HCT116 (cell line): ENCODE data around the gene DEPDC7. TPM values are rescaled to one million over a fixed set of nuclear protein-coding genes. Genes with fewer than 3 reads are reported as not detected.

ENCODE experiments used
- ATAC-seq: fragments of 200-7000 bp; cut with Tn5 transposase; 2 replicates; pipeline ENCODE4 v1.9.1; 2020; ENCODE audit warnings: mild to moderate bottlenecking, moderate library complexity
- BruUV-seq: library from RNA; stranded (reverse); fragments of 400-500 nt; replicated peaks from 2 replicates; lab custom pipeline; 2021; lab: Mats Ljungman, UMichigan
- CTCF ChIA-PET: fragments of 300-600 bp; sonication (Branson Sonifier 250); formaldehyde crosslinking; loops from one replicate; lab custom pipeline; 2021; ENCODE audit warnings: antibody characterized with exemption; lab: Charles Lee
- POLR2A ChIA-PET: fragments of 300-600, 350-600 bp; sonication (Branson Sonifier 250); formaldehyde crosslinking; loops from one replicate; lab custom pipeline; 2021; ENCODE audit warnings: antibody characterized with exemption; lab: Charles Lee
- RAD21 ChIA-PET, 2 experiments: fragments of 300-600 bp; sonication (Branson Sonifier 250); formaldehyde crosslinking; loops; one replicate each; lab custom pipeline; 2023; ENCODE audit warnings: low total read pairs in 2 of 2; ENCODE audit not compliant: uncharacterized antibody in 2 of 2, unreplicated experiment in 2 of 2, low non-redundant PET in 1 of 2; lab: Charles Lee
- DNase-seq: peaks from one replicate; pipeline ENCODE4 v3.0.0-alpha.2; 2010; ENCODE audit warnings: low read depth, low spot score
- H2AFZ ChIP-seq: fragments of 200-600 bp; shearing (Covaris generic), sonication (generic); 2 replicates; pipeline ENCODE4 v1.6.1; 2017; ENCODE audit warnings: low read depth, mixed run types, mixed read lengths, antibody characterized with exemption, low read length; ENCODE audit not compliant: poor library complexity, severe bottlenecking
- H3K27ac ChIP-seq: 2 replicates; pipeline ENCODE4 v1.5.1; 2012; ENCODE audit warnings: low read depth, low read length
- H3K27me3 ChIP-seq: fragments of 200-600 bp; sonication (generic); 2 replicates; pipeline ENCODE4 v1.6.1; 2016; ENCODE audit warnings: mixed run types, low read length, mixed read lengths; ENCODE audit not compliant: insufficient read depth
- H3K36me3 ChIP-seq, 2 experiments: fragments of 200-500 bp in 1 of 2; fragments of 200-600 bp in 1 of 2; sonication (Bioruptor generic) in 1 of 2; sonication (generic) in 1 of 2; 2 replicates each; pipeline versions ENCODE4 v1.5.1 to v1.6.1; 2014 to 2016; ENCODE audit warnings: low read length in 2 of 2, inconsistent platforms in 1 of 2, mixed read lengths in 1 of 2, mixed run types in 1 of 2; ENCODE audit not compliant: insufficient read depth in 2 of 2, control insufficient read depth in 1 of 2
- H3K4me1 ChIP-seq, 2 experiments: fragments of 200-600 bp in 1 of 2; sonication (generic) in 1 of 2; 2 replicates each; pipeline versions ENCODE4 v1.5.1 to v1.6.1; 2012 to 2017; ENCODE audit warnings: low read length in 2 of 2, inconsistent platforms in 1 of 2, mild to moderate bottlenecking in 1 of 2, mixed read lengths in 1 of 2, mixed run types in 1 of 2, moderate library complexity in 1 of 2; ENCODE audit not compliant: insufficient read depth in 2 of 2, control insufficient read depth in 1 of 2
- H3K4me2 ChIP-seq: fragments of 200-600 bp; sonication (generic); 2 replicates; pipeline ENCODE4 v1.6.1; 2017; ENCODE audit warnings: mixed run types, low read length, mixed read lengths
- H3K4me3 ChIP-seq, 2 experiments: fragments of 200-600 bp in 1 of 2; sonication (generic) in 1 of 2; replicated peaks in 1 of 2; 2 replicates each; pipeline ENCODE4 v1.5.1; 2011 to 2016; ENCODE audit warnings: low read length in 2 of 2, control low read depth in 1 of 2, low read depth in 1 of 2, mild to moderate bottlenecking in 1 of 2, mixed read lengths in 1 of 2, mixed run types in 1 of 2
- H3K79me2 ChIP-seq: fragments of 200-600 bp; sonication (generic); 2 replicates; pipeline ENCODE4 v1.6.1; 2017; ENCODE audit warnings: mild to moderate bottlenecking, mixed run types, low read length, moderate library complexity, mixed read lengths; ENCODE audit not compliant: insufficient read depth
- H3K9ac ChIP-seq: fragments of 200-600 bp; sonication (generic); 2 replicates; pipeline ENCODE4 v1.6.1; 2016; ENCODE audit warnings: low read length, mixed read lengths
- H3K9me2 ChIP-seq: fragments of 200-600 bp; sonication (generic), shearing (Covaris generic); 2 replicates; pipeline ENCODE4 v1.6.1; 2017; ENCODE audit warnings: mixed run types, mild to moderate bottlenecking, moderate library complexity; ENCODE audit not compliant: insufficient read depth
- H3K9me3 ChIP-seq, 2 experiments: fragments of 200-500 bp in 1 of 2; fragments of 200-600 bp in 1 of 2; sonication (Bioruptor generic) in 1 of 2; sonication (generic) in 1 of 2; 2 replicates each; pipeline ENCODE4 v1.6.1; 2014 to 2017; ENCODE audit warnings: low read length in 2 of 2, mixed read lengths in 2 of 2, inconsistent platforms in 1 of 2, low read depth in 1 of 2, mild to moderate bottlenecking in 1 of 2, mixed run types in 1 of 2, moderate library complexity in 1 of 2; ENCODE audit not compliant: control insufficient read depth in 1 of 2, insufficient read depth in 1 of 2
- H4K20me1 ChIP-seq: fragments of 200-600 bp; sonication (generic), shearing (Covaris generic); 2 replicates; pipeline ENCODE4 v1.6.1; 2017; ENCODE audit warnings: mixed run types, mild to moderate bottlenecking, moderate library complexity; ENCODE audit not compliant: insufficient read depth
- ATF3 ChIP-seq: IDR thresholded peaks from 2 replicates; pipeline ENCODE4 v1.6.1; 2012
- CBX3 ChIP-seq: IDR thresholded peaks from 2 replicates; pipeline ENCODE4 v1.6.1; 2012; ENCODE audit warnings: low read depth
- CEBPB ChIP-seq: IDR thresholded peaks from 2 replicates; pipeline ENCODE4 v1.6.1; 2012; ENCODE audit warnings: low read depth
- CTCF ChIP-seq, 3 experiments: fragments of 200-600 bp in 1 of 3; sonication (generic) in 1 of 3; IDR thresholded peaks in 2 of 3; conservative IDR thresholded peaks in 1 of 3; 2 replicates each; pipeline ENCODE4 v1.5.1; 2012 to 2017; ENCODE audit warnings: low read depth in 2 of 3, low read length in 2 of 3, antibody characterized with exemption in 1 of 3, borderline replicate concordance in 1 of 3, control low read depth in 1 of 3, mild to moderate bottlenecking in 1 of 3, mixed read lengths in 1 of 3, mixed run types in 1 of 3, moderate library complexity in 1 of 3; ENCODE audit not compliant: insufficient read depth in 1 of 3
- POLR2A ChIP-seq: IDR thresholded peaks from 2 replicates; pipeline ENCODE4 v1.7.0; 2011; ENCODE audit warnings: borderline replicate concordance; ENCODE audit not compliant: insufficient read depth, insufficient read length; ENCODE audit errors: extremely low read depth
- POLR2AphosphoS5 ChIP-seq: IDR thresholded peaks from 2 replicates; pipeline ENCODE4 v1.6.1; 2011; ENCODE audit warnings: mild to moderate bottlenecking, low read depth, low read length, moderate library complexity
- ZBTB33 ChIP-seq: IDR thresholded peaks from 2 replicates; pipeline ENCODE4 v1.6.1; 2011; ENCODE audit warnings: mild to moderate bottlenecking, low read length, moderate library complexity; ENCODE audit not compliant: insufficient replicate concordance; ENCODE audit errors: extremely low read depth
- ZFX ChIP-seq: fragments of 450-650 bp; IDR thresholded peaks from 2 replicates; pipeline ENCODE4 v1.6.1; 2017
- ZNF274 ChIP-seq: fragments of 200-500 bp; sonication (Bioruptor generic); IDR thresholded peaks from 2 replicates; pipeline ENCODE4 v1.6.1; 2014; ENCODE audit warnings: mild to moderate bottlenecking, low read depth, low read length, inconsistent platforms
- intact Hi-C: fragments of 100-400 bp; cut with micrococcal nuclease; formaldehyde crosslinking; loops from 2 replicates; pipeline ENCODE4 v1.10.0; 2022
- total RNA-seq: library from RNA; stranded (reverse); gene quantifications from one replicate; pipeline ENCODE4 v1.2.1, GENCODE V29; 2021; ENCODE audit not compliant: unreplicated experiment

DEPDC7 gene
- total RNA-seq, 1 experiment from 2014 or later, result 7.3 TPM

- Histone ChIP-seq H3K27ac (no peak overlapping the region), H3K4me2 (no peak overlapping the region), H3K36me3 (no peaks in the 10 kb centered on the region), H3K27me3 (no peaks in the 10 kb centered on the region), H4K20me1 (no peaks in the 10 kb centered on the region), H3K4me3 (no peak overlapping the region)
- intact Hi-C loops, result no loop called here
- no peak for DNase-seq
- TF ChIP-seq CBX3 (no peak), POLR2AphosphoS5 (no peak), ZNF274 (no peak), CEBPB (no peak), ZBTB33 (no peak), ATF3 (no peak), POLR2A (no peak), ZFX (no peak), CTCF (IDR thresholded peaks at IDR 0.05 in 2 of 3, conservative IDR thresholded peaks at IDR 0.05 in 1 of 3; ENCODE audit: borderline replicate concordance in 1 of 3, insufficient read depth in 1 of 3, low read depth in 2 of 3, low read length in 2 of 3) (no peak)
- TF ChIP-seq, all 23 proteins: peak for 0
- no peaks in the 10 kb centered on the region for H3K9me3 ChIP-seq
- ChIA-PET RAD21 (no interaction called here), CTCF (interaction anchor here (1.3 kb wide), 1 partner anchor 8 kb away, joined by 4 read pairs; no protein-coding TSS in a partner anchor), POLR2A (no interaction called here)
- H3K9ac ChIP-seq, result no peak overlapping the region
- no peaks in the 10 kb centered on the region for H3K9me2 ChIP-seq
- ATAC-seq, result no peak
- no peaks in the 10 kb centered on the region for H3K79me2 ChIP-seq
- H2AFZ ChIP-seq, result no peak overlapping the region
- peaks cover 17 to 28% of the 10 kb centered on the region in 2 experiments for H3K4me1 ChIP-seq
- no TSS peak for BruUV-seq
These were observed 41.6 kb downstream of the DEPDC7 start for GRCh38 chr11:33057284-33057683.
